ENCODE data around the gene NUAK2.
A peak's percentile ranks its signal among the peaks of the same experiment; 100 is the strongest.

NUAK2 gene

DNA sequence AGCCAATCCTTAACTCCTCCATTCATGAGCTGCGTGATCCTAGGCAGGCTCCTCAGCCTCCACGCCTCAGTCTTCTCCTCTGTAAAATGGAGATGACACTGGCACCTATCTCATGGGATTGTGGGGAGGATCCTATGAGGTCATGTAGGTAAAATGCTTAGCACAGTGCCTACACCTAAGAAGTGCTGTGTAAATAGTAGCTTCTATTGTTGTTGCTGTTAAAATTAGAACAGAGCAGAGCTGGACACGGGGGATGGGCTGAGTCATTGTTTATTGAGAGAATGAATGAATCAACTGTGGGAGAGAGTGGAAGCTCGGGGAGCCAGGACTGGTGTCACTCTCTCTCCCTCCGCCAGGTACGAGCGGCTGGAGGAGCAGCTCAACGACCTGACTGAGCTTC, 50.8 kb downstream of the NUAK2 start:
- peak; percentile 57 for DNase-seq

DNA sequence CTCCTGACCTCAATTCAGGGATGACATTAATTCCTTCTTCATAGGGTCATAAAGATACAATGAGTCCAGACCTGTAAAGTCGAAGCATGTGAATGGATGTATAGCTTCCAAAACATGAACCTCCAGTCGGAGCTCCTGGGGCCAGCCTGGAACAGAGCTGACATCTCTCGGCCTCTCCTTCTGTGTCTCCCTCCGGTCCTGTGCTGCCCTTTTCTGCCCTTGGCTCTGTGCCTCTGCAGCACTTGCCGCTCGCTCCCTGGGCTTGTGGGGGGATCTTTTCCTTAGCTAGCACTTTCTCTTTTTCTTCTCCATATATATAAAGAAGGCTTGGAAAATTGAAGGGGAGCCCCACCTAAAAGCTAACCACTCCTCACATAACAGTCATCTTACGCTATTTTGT, 51.3 kb downstream of the NUAK2 start:
- no peak for DNase-seq

DNA sequence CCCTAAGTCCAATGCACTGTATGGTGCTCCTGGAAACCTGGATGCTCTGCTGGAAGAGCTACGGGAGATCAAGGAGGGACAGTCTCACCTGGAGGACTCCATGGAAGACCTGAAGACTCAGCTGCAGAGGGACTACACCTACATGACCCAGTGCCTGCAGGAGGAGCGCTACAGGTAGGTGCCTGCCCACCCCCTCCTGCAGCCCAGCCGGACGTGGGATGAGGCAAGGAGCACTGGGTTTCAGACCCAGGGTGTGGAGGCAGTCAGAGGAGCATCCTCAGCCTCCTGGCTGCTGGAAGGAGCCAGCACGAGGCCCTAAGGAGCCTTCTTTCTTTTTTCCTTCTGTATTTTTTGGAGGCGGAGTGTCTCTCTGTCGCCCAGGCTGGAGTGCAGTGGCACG, 51.8 kb downstream of the NUAK2 start:
- DNase-seq, result no peak

DNA sequence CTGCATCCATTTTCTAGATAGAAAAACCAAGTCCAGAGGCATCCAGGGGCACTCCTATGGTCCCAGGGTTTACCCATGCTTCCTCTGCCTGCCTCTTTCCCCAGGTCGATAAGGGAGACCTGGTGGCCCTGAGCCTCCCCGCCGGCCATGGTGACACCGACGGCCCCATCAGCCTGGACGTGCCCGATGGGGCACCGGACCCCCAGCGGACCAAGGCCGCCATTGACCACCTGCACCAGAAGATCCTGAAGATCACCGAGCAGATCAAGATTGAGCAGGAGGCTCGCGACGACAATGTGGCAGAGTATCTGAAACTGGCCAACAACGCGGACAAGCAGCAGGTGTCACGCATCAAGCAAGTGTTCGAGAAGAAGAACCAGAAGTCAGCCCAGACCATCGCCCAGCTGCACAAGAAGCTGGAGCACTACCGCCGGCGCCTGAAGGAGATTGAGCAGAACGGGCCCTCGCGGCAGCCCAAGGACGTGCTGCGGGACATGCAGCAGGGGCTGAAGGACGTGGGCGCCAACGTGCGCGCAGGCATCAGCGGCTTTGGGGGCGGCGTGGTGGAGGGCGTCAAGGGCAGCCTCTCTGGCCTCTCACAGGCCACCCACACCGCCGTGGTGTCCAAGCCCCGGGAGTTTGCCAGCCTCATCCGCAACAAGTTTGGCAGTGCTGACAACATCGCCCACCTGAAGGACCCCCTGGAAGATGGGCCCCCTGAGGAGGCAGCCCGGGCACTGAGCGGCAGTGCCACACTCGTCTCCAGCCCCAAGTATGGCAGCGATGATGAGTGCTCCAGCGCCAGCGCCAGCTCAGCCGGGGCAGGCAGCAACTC, 52.5 kb downstream of the NUAK2 start:
- DNase-seq, result no peak

DNA sequence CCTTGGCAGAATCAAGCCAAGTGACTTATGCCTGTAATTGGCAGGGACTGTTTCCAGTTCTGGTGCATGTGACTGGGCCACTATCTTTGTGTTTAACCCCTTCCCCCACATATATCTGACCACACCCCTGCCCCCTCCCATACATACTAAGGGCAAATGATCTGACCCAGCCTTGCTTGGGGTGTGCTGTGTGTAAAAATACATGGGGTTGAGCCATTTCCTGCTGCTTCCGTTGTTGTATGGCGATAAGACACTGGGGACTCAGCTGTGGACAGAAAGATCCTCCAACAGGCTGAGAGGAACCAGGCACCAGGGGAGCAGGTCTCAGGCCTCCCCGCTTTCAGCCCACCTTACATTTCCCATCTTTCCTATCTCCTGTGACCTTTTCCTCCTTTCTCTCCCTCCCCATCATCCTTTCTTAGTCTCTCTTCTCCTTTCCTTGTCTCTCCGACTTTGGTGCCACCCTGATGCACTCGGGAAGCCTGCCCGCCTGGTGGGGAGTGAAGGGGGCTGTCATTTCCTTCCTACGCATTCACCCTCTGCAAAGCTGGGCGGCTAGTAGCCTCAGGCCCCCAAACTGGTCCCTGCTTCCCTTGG, 54.1 kb downstream of the NUAK2 start:
- no peak for DNase-seq

DNA sequence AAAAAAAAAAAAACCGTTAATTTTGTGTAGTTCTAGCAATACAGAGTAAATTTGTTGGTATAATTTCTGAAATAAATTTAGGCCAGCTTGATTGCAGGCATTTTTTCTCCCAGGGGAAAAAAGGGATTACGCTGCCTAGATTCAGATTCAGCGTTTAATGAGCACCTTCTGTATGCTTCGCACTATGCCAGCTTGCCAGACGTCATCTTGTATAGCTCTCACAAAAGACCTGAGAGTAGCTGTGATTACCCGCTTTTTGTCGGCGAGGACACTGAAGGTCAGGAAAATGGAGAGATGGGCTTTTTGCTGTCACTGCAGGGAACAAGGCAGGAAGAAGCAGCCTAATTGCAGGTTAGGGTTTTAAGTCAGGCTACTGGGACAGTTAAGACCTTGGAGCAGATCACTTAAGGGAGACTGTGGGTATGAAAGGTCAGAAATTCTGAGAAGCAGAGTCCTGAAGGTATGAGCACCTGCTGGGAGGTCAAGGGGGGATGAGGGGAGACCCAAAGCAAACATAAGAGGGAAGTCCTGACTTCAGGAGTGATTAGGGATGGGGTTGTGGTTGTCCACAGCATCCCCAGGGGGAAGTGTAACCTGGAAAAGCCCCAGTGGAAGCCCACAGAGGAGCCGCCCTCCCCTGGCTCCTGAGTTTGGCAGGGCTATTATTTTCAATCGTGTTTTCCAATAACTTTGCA, 54.8 kb downstream of the NUAK2 start:
- DNase-seq, result no peak

DNA sequence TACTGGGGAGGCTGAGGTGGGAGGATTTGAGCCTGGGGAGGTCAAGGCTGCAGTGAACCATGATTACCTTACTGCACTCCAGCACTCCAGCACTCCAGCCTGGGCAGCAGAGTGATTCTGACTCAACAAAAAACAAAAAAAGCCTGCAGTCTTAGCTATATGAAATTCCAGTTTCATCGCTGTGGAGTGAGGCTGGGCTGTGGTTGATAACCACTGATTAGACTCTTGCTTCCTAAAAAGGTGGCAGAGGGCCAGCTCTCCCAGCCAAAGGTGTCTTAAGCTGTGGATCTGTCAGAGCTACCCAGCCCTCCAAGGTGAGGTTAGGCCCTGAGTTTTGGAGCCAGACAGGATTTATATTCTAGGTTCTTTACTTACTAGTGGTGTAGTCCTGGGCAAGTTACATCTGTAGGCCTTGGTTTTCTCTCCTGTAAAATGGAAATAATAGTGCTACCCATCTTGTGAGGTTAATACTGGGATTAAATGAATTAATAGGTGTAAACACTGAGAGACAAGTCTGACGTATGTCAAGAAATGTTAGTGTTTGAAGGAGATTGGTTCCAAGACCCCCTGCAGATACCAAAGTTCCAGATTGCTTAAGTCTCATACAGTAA, 57.9 kb downstream of the NUAK2 start:
- DNase-seq, result peak; percentile 74

DNA sequence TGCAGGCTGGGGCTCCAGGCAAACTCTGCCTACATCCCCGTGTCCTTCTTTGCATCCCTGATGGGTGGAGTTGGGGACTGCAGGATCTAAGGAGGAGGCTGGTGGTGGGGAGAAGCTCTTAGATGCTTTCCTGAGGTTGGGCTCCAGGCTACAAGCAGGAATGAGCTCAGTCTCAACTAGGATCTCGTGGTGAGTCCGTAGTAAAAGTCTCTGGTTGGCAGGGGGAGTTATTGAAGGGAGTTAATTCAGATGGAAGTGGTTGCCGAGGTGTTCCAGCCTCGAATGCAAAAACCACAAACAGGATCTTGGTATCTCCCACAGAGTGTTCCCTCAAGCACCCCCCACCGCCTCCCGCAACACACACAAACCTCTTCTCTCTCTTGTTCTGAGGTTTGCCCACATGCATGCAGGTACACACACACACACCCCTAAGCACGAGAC, 58.8 kb downstream of the NUAK2 start:
- DNase-seq, result peak; percentile 59

DNA sequence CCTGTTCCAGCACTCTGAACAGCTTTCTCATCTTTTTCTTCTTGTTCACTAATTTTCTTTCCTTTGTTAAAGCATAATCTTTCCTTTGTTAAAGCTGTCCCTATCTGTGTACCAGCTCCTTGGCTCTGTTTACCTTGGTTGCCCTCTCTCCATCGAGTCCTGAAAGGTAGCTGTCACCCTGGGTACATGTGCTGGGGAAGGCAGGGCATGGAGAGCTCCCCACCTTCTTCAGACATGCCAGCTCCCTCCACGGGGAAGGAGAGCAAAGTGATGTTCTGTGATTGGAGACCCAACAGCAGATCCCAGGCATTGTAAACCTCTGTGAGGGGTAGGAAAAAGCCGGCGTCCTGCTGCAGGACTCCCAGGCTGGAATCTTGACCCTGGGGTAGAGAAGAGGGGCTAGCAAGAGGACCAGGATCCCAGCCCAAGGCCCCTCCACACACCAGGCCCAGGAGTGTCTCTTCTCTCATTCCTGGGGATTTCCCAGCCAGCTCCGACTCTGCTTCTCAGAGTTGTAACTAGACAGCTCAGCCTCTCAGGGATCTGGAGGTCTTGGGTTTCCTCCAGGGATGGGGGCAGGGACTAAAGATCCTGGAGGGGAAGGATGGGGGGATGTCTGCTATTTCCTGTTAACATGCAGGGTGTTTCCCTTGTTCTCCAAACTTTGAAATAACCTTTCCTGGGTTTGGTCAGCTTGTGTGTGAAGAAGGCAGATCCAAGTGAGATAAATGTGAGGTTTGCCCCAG, 59.4 kb downstream of the NUAK2 start:
- DNase-seq, result peak; percentile 89

DNA sequence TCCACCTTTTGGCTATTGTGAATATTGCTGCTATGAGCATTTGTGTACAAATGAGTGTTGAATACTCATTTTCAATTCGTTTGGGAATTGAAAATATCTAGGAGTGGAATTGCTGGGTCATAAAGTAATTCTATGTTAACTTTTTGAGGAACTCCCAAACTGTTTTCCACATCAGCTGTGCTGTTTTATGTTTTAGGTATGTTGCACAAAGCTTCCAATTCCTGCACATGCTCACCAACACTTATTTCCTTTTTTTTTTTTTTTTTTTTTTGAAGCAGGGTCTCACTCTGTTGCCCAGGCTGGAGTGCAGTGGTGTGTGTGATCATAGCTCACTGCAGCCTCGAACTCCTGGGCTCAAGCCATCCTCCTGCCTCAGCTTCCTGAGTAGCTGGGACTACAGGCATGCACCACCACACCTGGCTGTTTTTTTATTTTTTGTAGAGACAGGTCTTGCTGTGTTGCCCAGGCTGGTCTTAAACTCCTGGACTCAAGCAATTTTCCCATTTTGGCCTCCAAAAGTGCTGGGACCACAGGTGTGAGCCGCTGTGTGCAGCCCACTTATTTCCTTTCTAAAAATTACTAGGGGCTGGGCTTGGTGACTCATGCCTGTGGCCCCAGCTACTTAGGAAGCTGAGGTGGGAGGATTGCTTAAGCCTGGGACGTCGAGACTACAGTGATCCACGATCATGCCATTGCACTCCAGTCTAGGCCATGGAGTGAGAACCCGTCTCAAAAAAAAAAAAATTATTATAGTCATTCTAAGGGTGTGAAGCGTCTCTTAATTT, 60.4 kb downstream of the NUAK2 start:
- peak; percentile 71 for DNase-seq

DNA sequence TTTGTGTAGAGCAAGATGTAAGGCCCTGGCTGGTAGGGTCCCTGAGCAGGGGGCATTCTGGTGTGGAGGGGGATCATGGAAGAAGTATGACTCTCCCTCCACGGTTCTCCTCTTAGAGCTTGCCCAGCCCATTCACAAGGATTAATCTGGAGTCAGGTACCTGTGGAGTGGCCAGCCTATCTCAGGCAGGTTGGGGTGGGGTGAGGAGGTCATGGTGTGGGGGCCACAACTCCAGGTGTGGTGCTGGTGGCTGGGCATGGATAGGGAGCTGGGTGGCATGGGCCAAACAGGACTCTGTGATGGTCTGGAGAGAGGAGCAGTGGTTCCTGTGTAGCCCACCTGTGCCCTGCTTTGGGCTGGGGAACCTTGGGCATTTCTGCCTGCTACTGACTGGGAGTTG, 61.5 kb downstream of the NUAK2 start:
- DNase-seq, result no peak

DNA sequence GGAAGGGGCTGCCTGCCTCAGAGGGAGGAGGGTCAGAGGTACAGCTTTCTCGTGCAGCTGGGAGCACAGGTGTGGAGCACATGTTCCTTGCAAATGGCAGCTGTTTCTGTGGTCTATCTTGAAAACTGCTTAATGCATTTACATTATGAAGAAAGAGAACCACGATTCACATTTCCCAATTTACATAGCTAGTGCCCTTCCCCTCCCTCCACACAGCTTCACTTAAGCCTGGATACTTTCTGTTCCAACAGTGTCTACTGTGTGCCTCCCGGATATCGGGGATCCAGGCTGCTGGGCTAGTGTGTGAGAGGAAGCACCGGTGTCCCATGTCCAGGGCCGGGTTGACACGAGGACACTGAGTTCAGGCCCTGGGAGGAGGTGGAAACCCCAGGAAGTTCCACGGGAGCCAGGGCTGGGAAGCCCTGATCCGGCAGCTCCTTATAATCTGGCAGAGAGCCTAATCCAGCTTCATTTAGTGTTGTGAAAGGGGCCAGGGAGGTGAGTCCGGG, 62.2 kb downstream of the NUAK2 start:
- no peak for DNase-seq

DNA sequence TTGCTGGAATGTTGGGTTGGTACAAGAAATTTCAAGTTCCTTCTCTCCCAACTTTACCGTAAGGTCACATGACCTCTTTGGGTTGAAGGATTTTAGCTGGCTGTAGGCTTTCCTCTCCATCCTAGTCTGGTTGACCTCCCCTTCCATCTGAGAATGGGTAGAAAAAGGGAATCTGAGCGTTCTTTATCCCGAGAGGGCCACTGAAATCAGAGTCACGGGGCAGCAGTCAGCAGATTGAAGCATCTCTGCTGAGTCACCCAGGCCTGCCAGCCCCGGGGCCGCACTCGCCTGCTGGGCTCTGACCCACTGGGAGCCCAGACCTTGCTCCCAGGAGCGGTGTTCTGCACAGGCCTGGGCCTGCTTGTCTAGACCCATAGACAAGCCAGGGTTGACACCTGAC, 62.8 kb downstream of the NUAK2 start:
- peak; percentile 26 for DNase-seq

DNA sequence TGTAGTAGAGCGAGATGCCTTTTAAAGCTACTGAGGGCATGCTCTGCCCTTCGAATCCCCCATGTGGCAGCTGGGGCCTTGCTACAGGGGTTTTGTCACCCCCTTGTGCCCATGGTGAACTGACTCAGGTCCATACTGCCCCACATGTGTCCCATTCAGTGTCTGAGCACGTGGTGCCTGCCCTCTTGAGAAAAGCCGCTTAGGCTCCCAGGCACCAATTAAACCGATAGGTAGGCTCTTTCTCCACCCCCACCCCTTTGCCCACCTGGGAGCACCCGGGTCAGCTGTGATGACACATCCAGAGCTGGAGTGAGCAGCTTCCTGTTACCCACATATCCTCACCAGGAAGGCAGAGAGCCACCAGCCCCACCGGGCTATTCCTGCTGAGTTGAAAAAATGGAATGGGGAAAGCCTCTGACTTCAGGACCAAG, 63.3 kb downstream of the NUAK2 start:
- peak; percentile 28 for DNase-seq

DNA sequence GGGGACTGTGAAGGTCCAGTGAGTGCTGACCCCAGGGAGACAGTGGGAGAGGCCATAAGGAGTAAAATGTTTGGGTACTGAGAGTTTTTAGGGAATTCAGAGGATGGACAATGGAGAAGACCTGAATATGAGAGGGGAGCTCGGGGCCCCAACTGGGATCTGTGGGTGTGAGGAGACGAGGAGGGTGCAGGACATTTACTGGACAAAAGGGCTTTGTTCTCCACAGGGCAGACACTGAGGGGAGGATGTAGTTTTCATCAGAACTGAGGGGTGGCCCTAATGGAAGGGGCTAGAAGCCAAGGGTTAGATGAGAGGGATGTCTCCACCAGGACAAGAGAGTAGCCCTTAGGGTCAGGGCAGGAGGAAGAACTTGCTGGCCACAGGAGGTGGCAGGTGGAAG, 63.8 kb downstream of the NUAK2 start:
- no peak for DNase-seq

DNA sequence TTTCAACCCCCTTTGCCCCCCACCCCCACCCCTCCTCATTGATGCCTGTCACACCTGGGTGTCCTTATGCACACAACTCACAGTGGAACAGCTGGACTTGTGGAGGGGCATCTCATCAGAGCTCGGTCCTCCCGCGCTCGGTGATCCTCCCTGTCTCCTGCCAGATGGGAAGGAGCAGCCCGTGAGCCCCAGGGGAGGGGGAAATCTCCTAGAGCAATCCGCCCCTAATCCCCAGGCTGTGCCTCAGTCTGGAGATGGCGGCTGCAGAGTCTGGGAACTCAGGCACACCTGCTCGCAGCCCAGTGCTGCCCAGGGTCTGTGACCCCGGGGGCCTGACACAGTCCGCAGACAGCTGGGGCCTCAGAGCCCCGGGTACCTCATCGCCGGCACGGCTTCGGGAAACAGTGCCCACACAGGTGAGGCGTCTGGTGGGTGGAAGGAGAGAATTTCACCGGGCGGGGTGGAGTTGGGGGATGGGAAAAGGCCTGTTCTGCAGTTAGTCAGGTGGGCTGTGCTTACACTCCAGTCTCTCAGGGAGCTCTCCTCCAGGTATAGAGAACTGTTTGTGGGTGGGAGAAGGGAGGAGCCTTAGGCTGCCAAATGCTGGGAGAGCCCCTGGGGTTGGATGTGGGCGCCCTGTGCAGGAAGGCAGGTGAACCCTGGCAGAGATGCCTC, 64.5 kb downstream of the NUAK2 start:
- no peak for DNase-seq

DNA sequence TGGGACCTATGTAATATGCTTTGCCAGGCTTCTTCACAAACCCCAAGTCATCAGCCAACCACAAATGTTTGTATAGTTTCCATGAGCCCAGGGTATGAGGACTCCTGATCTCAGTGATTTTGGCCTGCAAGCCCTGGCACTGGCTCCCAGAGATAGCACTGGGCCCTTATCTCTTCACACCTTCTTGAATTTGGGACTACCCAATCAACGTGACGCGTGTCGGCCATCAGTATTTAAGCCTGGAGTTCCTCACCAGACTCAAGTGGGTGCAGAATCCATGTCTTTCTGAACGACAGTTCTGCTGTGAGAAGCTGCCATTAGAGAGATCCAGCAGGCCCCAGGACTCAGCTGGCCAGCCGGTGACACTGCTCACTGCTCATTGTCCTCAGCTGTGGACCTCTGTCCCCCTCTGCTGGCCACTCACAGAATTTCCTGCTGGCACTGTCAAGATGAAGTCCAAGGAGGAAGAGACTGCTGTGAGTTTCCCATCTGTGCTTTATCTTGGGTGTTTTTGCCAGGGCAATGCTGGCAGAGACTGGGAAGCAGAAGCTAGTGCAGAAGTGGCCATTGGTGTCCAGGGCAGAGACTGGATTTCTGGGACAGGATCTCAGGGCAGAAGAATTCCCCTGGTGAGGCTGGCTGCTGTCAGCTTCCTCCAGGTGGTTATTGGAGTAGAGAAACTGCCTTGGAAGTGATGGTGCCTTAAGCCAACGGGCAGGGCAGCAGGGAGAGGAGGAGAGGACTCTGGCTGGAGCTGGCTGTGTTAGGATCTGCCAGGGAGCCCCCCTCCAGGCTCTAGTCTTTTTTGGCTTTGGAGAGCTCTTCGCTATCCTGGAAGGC, 65.4 kb downstream of the NUAK2 start:
- peak; percentile 76 for DNase-seq
